NB4 (cell line): Measurements from ENCODE around the gene IL9R.
"Not testable (repeated sequence)": the region's sequence is repeated elsewhere in the genome, so short reads cannot be mapped to it uniquely, and the experiment has no call there.

ENCODE experiments used
- DNase-seq: peaks from one replicate; pipeline ENCODE4 v3.0.0; 2010; ENCODE audit warnings: low read depth
- H3K4me3 ChIP-seq: one replicate; pipeline ENCODE4 v1.5.1; 2011; ENCODE audit warnings: mild to moderate bottlenecking, low read depth, low read length, moderate library complexity
- CTCF ChIP-seq: IDR thresholded peaks from one replicate; pipeline ENCODE4 v1.5.1; 2012; ENCODE audit warnings: low read depth, low read length
- MAX ChIP-seq: IDR thresholded peaks from 2 replicates; pipeline ENCODE4 v1.6.1; 2011; ENCODE audit warnings: low read depth, low read length
- MYC ChIP-seq: IDR thresholded peaks from 2 replicates; pipeline ENCODE4 v1.6.1; 2011; ENCODE audit warnings: low read depth, low read length
- POLR2A ChIP-seq: IDR thresholded peaks from 2 replicates; pipeline ENCODE4 v1.6.1; 2011; ENCODE audit warnings: mild to moderate bottlenecking; ENCODE audit not compliant: insufficient read length; ENCODE audit errors: extremely low read depth

The IL9R gene

GRCh38 chrX:155967653-155968325 is 29.7 kb upstream of the IL9R start:
- no peak overlapping the region for H3K4me3 ChIP-seq
- no peak for TF ChIP-seq CTCF
- TF ChIP-seq POLR2A = no peak
- no peak for TF ChIP-seq MYC
- no peak for TF ChIP-seq MAX
- DNase-seq = no peak

GRCh38 chrX:155968326-155968661 is 29.2 kb upstream of the IL9R start:
- H3K4me3 ChIP-seq = no peak overlapping the region
- DNase-seq = no peak
- TF ChIP-seq POLR2A = no peak
- TF ChIP-seq MAX = no peak
- TF ChIP-seq MYC = no peak
- no peak for TF ChIP-seq CTCF

GRCh38 chrX:155968791-155969190 is 28.7 kb upstream of the IL9R start:
- DNase-seq = peak; percentile 7
- H3K4me3 ChIP-seq = no peak overlapping the region
- TF ChIP-seq POLR2A (no peak), MYC (no peak), CTCF (no peak), MAX (no peak)

- not testable (repeated sequence) for H3K4me3 ChIP-seq, DNase-seq
Measured at GRCh38 chrX:155971658-155972057, 25.8 kb upstream of the IL9R start.

GRCh38 chrX:155972241-155972640 is 25.3 kb upstream of the IL9R start:
- not testable (repeated sequence) for DNase-seq, H3K4me3 ChIP-seq

- H3K4me3 ChIP-seq = no peak overlapping the region
- no peak for TF ChIP-seq POLR2A
- no peak for TF ChIP-seq CTCF
- no peak for TF ChIP-seq MYC
- TF ChIP-seq MAX = no peak
- DNase-seq = no peak
Measured at GRCh38 chrX:155983326-155983725, 14.2 kb upstream of the IL9R start.

GRCh38 chrX:155985208-155985607 is 12.3 kb upstream of the IL9R start:
- no peak for DNase-seq
- H3K4me3 ChIP-seq = no peak overlapping the region
- TF ChIP-seq MAX (no peak), CTCF (no peak), POLR2A (no peak), MYC (no peak)

GRCh38 chrX:155986995-155987394 is 10.5 kb upstream of the IL9R start:
- not testable (repeated sequence) for DNase-seq, H3K4me3 ChIP-seq
